Umbilical cord (tissue), 2 donors: ENCODE results near the gene CACNG5. TPM values are rescaled to one million over a fixed set of nuclear protein-coding genes. Genes with fewer than 3 reads are reported as not detected.

ENCODE experiments used
- DNase-seq: peaks from one replicate; pipeline ENCODE4 v3.0.0-alpha.2; 2015; ENCODE audit warnings: low spot score
- total RNA-seq: library from RNA; depleted of rRNA; stranded (reverse); fragments of >200 nt; gene quantifications from one replicate; pipeline ENCODE4 v1.2.3, GENCODE V29; 2014; ENCODE audit warnings: low replicate concordance; ENCODE audit not compliant: insufficient read depth

Gene CACNG5
- total RNA-seq, 1 donor from 2014 or later: not detected

DNA sequence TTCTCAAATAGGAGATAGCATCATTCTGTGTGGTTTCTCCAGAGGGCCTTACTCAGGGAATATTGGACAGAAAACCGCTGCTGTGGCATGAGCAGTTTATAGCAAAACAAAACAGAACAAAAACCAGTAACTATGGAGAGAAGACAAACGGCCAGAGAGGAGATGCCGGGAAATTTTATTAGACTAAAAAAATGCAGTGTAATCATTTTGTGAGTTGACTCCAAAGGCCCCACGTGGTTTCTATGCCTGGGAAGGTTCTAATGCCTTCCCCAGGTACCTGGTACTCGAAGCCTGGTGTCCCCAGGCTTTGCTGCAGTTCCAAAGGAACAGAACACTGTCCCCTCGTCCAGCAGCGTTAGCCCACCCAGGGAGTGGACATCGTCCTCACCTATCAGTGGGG, 12.9 kb upstream of the CACNG5 start:
- no peak for DNase-seq

- DNase-seq: no peak
Measured at GRCh38 chr17:66826856-66827255, 8.1 kb upstream of the CACNG5 start.

DNA sequence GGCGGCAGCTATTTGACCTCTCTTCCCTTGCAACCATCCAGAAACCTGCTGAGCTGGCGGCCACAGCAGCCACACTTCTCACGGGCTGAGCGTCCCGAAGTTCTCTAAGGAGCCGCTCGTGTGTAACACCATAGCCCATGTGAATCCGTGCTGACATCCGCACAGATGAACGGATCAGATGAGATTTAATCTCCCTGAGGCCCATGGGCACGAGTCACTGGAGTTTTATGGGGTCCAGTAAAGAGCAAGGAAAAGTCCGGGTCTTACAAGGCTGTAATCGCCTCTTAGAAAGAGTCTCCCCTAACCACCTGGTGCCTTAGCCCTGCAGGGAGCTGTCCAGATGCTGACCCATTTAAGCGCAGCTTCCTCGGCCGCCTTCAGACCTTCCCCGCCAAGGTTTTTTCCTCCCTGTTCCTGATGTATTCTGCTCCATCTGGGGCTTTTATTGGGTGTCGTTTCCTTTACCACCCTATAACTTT, 5.5 kb upstream of the CACNG5 start:
- peak; percentile 84 for DNase-seq

GRCh38 chr17:66829883-66830282, 5.0 kb upstream of the CACNG5 start:
- DNase-seq: no peak

GRCh38 chr17:66830451-66830850, 4.5 kb upstream of the CACNG5 start:
- DNase-seq: no peak

DNA sequence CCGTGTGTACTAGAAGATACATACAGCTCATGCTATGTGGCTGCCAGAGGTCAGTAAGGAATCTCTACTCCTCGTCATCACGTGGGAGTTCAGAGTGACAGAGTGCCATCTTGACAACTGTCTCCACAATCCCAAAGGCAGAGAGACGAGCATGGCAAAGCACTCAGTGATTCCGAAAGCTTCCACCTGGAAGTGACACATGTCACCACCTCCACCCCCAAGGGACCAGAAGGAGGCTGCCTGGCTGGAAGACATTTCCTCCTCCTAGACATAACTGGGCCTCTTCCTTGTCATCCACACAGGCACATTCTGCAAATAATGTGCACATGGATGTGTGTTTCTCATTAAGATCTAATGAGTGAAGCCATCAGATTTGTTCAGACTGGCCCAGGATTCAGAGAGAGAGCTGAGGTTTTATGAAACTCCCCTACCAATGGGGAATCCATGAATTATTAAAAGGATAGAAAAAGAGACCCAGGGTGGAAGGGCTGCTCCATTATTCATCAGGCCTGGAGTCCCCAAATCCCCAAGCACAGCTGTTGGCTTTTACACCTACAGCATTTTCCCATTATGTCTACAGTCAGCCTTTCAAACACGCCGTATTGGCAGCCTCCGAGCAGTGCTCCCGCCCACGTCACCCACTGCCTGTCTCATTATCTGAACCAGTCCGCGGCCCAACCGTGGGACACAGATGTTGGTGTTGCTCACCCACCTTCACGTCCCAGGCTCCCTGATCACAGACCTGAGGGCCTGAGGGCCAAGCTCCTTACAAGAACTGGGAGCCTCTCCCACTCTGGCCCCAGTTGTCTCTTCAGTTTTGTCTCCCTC, 3.3 kb upstream of the CACNG5 start:
- DNase-seq: no peak

- no peak for DNase-seq
Measured at GRCh38 chr17:66833201-66833600, 1.7 kb upstream of the CACNG5 start.

DNA sequence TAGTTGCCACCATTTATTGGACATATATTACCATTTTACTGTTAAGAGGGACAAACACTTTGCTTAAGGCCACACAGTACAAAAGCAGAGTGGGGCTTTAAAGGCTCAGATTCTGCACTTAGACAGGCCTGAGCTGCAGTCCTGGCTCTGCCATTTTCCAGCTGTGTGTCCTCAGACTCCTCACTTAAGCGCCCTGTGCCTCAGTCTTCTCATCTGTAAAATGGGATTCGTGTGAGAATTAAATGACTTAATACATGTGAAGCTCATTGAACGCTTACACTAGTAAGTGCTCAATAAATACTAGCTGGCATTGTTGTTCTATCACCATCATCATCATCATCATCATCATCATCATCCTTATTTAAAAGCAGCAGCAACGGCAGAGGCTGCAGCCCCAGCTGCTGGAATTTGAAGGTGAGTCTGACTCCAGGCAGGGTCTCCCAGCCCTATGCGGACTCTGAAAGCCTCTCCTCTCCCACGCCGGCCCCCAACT, 445 bp upstream of the CACNG5 start:
- no peak for DNase-seq

DNA sequence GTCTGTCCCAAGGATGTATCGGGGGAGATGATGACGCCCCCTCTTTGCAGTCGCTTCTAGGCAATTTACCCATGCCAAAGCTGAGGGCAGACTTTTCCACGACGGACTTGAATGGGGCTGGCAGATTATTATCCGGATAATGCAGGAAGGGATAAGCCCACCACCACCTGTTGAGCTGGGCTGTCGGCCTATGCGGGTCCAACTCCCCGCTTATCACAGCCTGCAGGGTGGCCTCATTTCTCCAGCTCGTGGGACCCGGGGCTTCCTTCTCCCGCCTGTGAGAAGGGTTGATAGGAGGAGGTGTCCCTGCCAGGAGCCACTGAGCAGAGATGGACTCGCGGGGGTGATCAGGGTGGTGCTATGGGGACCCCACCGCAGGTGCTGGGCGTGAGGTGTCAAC, 559 bp downstream of the CACNG5 start:
- no peak for DNase-seq

DNA sequence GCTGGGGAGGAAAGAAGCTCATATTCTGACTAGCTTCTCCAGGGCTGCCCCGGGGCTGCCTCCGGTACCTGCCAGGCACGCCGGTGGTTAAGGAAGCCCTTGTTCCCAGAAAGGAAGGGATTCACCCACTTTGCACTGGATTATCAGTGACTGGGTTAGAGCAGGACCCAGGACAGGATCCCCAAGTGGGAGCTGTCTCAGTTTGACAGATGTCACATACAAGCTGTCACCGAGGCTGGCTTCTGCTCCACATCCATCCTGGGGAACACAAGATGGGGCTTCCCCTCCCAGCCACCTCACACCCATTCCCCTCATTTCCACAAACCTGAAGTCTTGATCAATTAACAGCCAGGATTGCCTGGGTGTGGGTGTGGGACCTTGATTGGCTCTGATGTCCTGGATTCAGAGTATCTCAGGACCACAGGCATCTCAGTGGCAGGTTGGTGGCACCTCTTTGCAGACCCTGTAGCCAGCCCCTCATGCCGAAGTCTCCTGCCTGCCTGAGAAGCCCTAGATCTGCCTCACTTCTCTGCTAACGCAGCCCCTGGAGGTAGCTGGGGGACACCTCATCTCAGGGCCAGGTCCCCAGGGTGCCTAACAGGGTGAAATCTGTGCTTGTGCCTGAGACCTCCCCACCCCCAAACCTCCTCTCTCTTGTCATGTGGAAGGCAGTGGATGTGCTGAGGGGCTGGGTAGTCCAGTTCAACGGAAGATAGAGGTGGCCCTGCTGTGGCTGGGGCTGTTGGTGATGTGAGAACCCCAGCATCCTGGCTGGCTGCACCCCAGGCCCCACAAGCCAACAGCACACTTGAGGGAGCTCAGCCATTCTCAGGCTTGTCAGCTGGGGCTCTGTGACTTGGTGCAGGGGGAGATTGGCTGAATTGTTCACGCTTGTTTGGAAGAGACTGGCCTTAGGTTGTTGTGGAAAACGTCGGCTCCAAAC, 1.4 kb downstream of the CACNG5 start:
- DNase-seq: no peak

- DNase-seq: no peak
Measured at GRCh38 chr17:66837226-66837625, 2.3 kb downstream of the CACNG5 start.

- no peak for DNase-seq
Measured at GRCh38 chr17:66837885-66838665, 3.2 kb downstream of the CACNG5 start.

- no peak for DNase-seq
Measured at GRCh38 chr17:66839616-66840015, 4.7 kb downstream of the CACNG5 start.

DNA sequence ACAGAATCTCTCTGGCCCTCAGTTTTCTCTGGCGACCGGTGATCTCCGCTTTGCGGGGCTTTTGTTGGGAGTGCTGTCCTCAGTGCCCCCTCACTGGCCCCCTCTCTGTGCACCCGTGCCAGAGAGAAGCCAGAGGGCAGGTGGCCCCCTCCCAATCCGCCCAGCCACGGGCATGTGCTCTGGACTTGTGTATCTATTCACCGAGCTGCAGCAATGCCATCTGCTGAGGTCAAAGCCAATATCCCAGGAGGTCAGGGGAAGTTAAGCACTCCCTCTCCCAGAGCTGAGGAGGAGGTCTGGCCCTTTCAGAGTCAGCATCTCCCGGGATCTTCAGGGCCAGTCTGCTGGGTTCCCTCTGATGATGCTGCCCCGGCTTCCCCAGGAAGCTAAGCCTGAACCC, 5.1 kb downstream of the CACNG5 start:
- no peak for DNase-seq

DNA sequence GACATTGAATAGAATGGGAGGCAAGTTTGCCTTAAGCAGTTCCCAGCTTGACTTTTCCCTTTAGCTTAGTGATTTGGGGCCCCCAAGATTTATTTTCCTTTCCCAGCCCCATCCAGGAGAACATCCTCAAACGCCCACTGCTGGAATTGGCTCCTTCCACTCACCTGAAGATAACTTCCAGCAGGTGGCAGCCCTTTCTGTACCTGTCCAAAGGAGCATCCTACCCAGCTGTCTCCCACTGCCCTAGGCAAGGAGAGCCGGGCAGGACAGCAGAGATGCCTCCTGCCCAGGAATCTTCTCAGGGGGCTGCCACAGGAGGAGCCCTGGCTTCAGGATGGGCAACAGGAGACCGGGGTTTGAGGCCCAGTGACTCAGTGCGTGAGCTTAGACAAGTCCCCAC, 6.4 kb downstream of the CACNG5 start:
- no peak for DNase-seq

GRCh38 chr17:66841744-66842143, 6.8 kb downstream of the CACNG5 start:
- DNase-seq: no peak

DNA sequence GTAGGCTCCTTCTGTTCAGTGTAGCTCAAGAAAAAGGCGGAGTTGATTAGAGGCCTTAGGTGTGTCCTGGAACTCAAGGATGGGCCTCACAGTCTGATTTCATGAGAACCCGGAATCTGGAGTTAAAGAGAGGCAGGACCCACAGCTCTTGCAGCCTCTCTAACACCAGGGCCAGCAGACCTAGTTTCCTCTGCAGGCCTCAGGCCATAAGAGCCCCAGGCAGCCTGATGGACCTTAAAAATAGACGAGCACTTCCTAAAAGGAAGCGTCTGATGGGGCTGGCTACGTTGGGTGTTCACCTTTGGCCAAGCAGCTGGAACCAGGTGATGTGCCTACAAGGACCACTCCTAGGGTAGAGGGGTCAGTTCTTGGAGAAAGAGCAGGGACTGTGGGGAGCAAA, 7.6 kb downstream of the CACNG5 start:
- DNase-seq: no peak

- no peak for DNase-seq
Measured at GRCh38 chr17:66842959-66843358, 8.0 kb downstream of the CACNG5 start.

DNA sequence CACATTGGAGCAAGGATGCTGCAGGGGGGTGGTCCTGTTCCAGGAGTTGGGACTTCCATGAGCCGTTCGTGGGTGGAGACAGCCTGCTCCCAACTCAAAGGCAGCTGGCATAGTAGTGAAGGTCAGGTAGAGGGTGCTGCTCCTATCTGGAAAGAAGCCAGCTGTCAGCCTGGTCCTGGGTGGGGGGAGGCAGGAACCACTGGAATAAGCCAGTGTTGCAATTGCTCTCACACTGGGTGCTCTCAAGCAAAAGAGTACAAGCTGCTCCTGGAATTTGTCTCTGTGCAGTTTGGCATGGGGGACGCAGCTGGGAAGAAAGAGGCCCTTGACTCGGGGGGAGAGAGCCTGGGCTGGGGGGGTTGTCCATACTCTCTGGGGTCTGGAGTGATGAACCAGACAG, 8.7 kb downstream of the CACNG5 start:
- DNase-seq: no peak

- DNase-seq: no peak
Measured at GRCh38 chr17:66847704-66848103, 12.8 kb downstream of the CACNG5 start.

DNA sequence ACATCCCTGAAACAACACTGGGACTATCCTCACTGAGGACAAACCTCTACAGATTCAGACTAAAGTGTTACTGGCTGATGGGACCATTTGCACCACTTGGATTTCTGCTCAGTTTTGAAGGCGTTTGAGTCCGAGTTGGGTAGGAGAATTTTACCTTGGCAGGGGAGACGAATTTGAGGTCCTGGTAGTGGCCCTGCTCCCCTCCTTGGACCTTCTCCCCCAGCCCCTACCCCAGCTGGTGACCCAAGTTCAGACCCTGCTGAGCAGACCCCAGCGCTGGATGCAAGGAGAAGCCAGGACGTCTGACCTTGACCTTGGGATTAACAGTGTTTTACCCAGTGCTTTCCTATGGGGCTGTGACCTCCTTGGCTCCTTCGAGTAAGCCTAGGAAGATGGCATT, 13.6 kb downstream of the CACNG5 start:
- no peak for DNase-seq
